Ascending aorta (tissue), 2 donors: ENCODE data around the gene TANC1. TPM values are rescaled to one million over a fixed set of nuclear protein-coding genes. Genes with fewer than 3 reads are reported as not detected.

Experiments used
- DNase-seq, 2 donors: peaks; one replicate each; pipeline ENCODE4 v3.0.0-alpha.2; 2019; ENCODE audit warnings: low spot score in 2 of 2
- H3K27ac ChIP-seq, 2 donors: fragments of 200-600 bp; sonication (generic); one replicate each; pipeline ENCODE4 v1.5.1; 2016 to 2017; ENCODE audit warnings: mild to moderate bottlenecking in 1 of 2
- H3K27me3 ChIP-seq: fragments of 200-600 bp; sonication (generic); one replicate; pipeline ENCODE4 v1.5.1; 2017
- H3K36me3 ChIP-seq, 2 donors: fragments of 200-600 bp; sonication (generic); one replicate each; pipeline ENCODE4 v1.5.1; 2016
- H3K4me1 ChIP-seq, 2 donors: fragments of 200-600 bp; sonication (generic); one replicate each; pipeline ENCODE4 v1.5.1; 2016 to 2017; ENCODE audit warnings: mild to moderate bottlenecking in 1 of 2
- H3K4me3 ChIP-seq, 2 donors: fragments of 200-600 bp; sonication (generic); one replicate each; pipeline ENCODE4 v1.5.1; 2016 to 2017; ENCODE audit warnings: mild to moderate bottlenecking in 1 of 2
- H3K9me3 ChIP-seq, 2 donors: fragments of 200-600 bp; sonication (generic); one replicate each; pipeline ENCODE4 v1.5.1; 2016
- CTCF ChIP-seq, 3 experiments: fragments of 200-600 bp in 2 of 3; fragments of 450-650 bp in 1 of 3; sonication (generic) in 2 of 3; IDR thresholded peaks; one replicate each; pipeline ENCODE4 v1.5.1; 2016 to 2019; ENCODE audit warnings: antibody characterized with exemption in 3 of 3, mild to moderate bottlenecking in 1 of 3, moderate library complexity in 1 of 3
- intact Hi-C: fragments of 100-400 bp; cut with DNase I; formaldehyde crosslinking; loops from one replicate; pipeline ENCODE4 v1.15.1; 2023
- total RNA-seq: library from RNA; depleted of rRNA; stranded (reverse); fragments of >200 nt; gene quantifications from one replicate; pipeline ENCODE4 v1.1.0, GENCODE V29; 2016

TANC1 gene
- total RNA-seq, 1 donor from 2014 or later, result 45.4 TPM

DNA sequence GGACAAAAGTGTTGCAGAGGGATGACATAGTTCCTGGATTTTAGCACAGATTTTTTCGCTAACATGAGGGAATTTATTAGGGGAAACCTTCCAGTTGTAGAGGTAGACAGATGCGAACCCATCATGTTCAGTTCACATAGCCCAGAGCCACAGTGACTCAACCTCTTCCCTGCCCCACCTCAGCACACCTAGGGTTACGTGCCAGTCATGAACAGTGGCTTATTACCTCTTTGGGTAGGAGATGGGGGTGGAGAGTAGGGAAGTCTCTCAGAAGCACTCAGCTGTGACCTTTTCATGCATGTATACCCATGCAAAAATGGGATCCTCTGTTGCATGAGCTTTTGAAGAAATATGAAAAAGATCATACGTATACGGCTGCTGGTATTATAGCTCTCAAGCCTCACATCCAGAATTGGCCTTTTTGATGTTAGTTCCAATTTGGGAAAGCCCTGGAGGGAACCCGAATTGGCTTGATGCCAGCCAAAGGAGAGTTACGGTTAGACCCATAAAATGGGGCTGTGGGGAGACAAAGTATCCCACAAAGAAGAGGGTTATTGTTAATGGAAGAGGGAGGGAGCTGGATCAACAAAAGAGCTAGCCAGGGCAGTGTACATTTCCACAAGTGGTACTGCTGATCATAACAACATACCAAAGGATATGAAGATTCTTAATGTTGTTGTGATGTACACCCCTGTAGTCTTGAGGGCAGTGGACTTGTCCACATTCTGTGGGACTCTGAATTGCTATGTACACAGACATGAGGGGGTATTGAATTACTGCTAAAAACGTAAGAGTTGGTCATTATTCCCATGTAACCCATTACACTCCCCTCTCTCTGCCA lies 4.9 kb downstream of the TANC1 start:
- H3K27ac ChIP-seq, result no peak overlapping the region
- H3K9me3 ChIP-seq, result no peaks in the 10 kb centered on the region
- peaks cover 3 to 24% of the 10 kb centered on the region in 2 donors for H3K4me1 ChIP-seq
- no peak overlapping the region for H3K4me3 ChIP-seq
- no peaks in the 10 kb centered on the region for H3K36me3 ChIP-seq
- H3K27me3 ChIP-seq, result no peaks in the 10 kb centered on the region
- DNase-seq, result no peak
- TF ChIP-seq CTCF (IDR thresholded peaks at IDR 0.05), result no peak
- intact Hi-C loops, result no loop called here

GRCh38 chr2:158975271-158975921 lies 7.0 kb downstream of the TANC1 start:
- Histone ChIP-seq H3K9me3 (no peaks in the 10 kb centered on the region), H3K4me1 (peaks cover 3 to 27% of the 10 kb centered on the region in 2 donors), H3K27me3 (no peaks in the 10 kb centered on the region), H3K27ac (no peak overlapping the region), H3K4me3 (no peak overlapping the region), H3K36me3 (no peaks in the 10 kb centered on the region)
- TF ChIP-seq CTCF (IDR thresholded peaks at IDR 0.05), result no peak
- no peak for DNase-seq
- intact Hi-C loops, result no loop called here

GRCh38 chr2:158979772-158980171 lies 11.3 kb downstream of the TANC1 start:
- H3K4me3 ChIP-seq, result no peak overlapping the region
- DNase-seq, result no peak
- no peaks in the 10 kb centered on the region for H3K36me3 ChIP-seq
- H3K27ac ChIP-seq, result no peak overlapping the region
- peaks cover 3 to 12% of the 10 kb centered on the region in 2 donors for H3K4me1 ChIP-seq
- H3K27me3 ChIP-seq, result no peaks in the 10 kb centered on the region
- TF ChIP-seq CTCF (IDR thresholded peaks at IDR 0.05), result no peak
- intact Hi-C loops, result no loop called here
- H3K9me3 ChIP-seq, result no peaks in the 10 kb centered on the region

DNA sequence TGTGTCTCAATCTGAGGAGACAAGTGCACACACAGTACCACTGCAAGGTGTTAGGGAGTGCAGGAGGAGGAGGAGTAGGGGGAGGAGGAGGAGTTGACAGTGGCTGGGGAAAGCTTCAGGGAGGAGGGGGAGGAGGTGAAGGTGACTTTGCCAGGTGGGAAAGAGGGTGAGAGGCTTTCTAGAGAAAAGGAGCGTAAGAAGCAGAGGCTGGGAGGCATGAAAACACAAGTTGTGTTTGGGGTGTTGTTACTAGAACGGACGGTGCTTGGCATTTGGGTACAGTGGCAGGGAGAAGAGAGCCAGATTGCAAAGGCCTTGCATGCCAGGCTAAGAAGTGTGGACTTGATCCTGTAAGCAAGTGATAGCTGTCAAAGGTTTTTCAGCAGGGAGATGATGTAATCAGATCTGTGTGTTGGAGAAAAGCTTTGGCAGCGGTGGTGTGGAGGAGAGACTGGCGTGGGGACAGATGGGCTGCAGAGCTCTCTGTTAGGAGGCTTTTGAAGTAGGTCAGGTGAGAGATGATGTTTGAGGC lies 16.2 kb downstream of the TANC1 start:
- DNase-seq, result no peak
- H3K4me1 ChIP-seq, result peaks cover 3 to 19% of the 10 kb centered on the region in 2 donors
- no peaks in the 10 kb centered on the region for H3K27me3 ChIP-seq

DNA sequence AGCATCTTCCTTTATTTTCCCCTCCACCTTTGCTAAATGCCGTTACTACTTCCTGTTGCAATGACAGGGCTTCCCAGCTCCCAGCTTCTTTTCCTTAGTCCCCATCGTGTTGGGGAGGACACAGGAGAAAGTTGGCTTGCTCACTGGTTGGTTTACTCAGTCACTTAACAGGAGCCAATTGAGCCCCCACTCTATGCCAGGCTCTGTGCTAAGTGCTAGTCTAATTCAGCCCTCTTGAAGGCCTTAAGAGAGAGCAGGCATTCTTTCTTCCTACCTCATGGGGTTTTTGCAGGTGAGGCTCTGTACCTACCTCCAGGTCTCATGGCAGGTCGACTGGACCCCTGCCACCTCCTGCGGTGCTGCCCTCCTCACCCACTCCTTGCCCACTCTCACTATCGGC lies 20.1 kb downstream of the TANC1 start:
- TF ChIP-seq CTCF (IDR thresholded peaks at IDR 0.05), result no peak
- Histone ChIP-seq H3K9me3 (no peaks in the 10 kb centered on the region), H3K36me3 (no peaks in the 10 kb centered on the region), H3K4me1 (peaks cover 3 to 18% of the 10 kb centered on the region in 2 donors), H3K27ac (no peak overlapping the region), H3K4me3 (no peak overlapping the region), H3K27me3 (no peaks in the 10 kb centered on the region)
- no peak for DNase-seq
- intact Hi-C loops, result no loop called here

More for the DNA sequence above, 16.2 kb downstream of the TANC1 start:
- Histone ChIP-seq H3K36me3 (no peaks in the 10 kb centered on the region), H3K4me3 (no peak overlapping the region), H3K27ac (no peak overlapping the region), H3K9me3 (no peaks in the 10 kb centered on the region)
- intact Hi-C loops, result no loop called here
- no peak for TF ChIP-seq CTCF (IDR thresholded peaks at IDR 0.05)
